Pulmonary artery endothelial cell (primary cell): ENCODE data around the gene GZMB. TPM values are rescaled to one million over a fixed set of nuclear protein-coding genes. Genes with fewer than 3 reads are reported as not detected.

Experiments used
- total RNA-seq: library from RNA; depleted of rRNA; stranded (reverse); fragments of >200 nt; gene quantifications from 2 replicates; pipeline ENCODE4 v1.2.3, GENCODE V29; 2014

The GZMB gene
- total RNA-seq, 1 donor from 2014 or later: not detected

Other genes with a start within 250 kb of the GZMB start
- 9.8 and 10.5 TPM in 2 replicates for gene NYNRIN, start 235.2 kb downstream of the GZMB start, total RNA-seq
- 0.86 and 1.8 TPM in 2 replicates for gene CBLN3, start 204.5 kb downstream of the GZMB start, total RNA-seq
- gene KHNYN, start 204.2 kb downstream of the GZMB start, total RNA-seq: 53.9 and 72.1 TPM in 2 replicates
- gene SDR39U1, start 191.4 kb downstream of the GZMB start, total RNA-seq: 10.4 TPM in 2 replicates
- gene CMA1, start 125.9 kb downstream of the GZMB start, total RNA-seq: not detected in 2 replicates
- not detected in 2 replicates for gene CTSG, start 57.9 kb downstream of the GZMB start, total RNA-seq
- gene GZMH, start 24.5 kb downstream of the GZMB start, total RNA-seq: not detected in 2 replicates